ENCODE results near the gene TCF3.

DNA sequence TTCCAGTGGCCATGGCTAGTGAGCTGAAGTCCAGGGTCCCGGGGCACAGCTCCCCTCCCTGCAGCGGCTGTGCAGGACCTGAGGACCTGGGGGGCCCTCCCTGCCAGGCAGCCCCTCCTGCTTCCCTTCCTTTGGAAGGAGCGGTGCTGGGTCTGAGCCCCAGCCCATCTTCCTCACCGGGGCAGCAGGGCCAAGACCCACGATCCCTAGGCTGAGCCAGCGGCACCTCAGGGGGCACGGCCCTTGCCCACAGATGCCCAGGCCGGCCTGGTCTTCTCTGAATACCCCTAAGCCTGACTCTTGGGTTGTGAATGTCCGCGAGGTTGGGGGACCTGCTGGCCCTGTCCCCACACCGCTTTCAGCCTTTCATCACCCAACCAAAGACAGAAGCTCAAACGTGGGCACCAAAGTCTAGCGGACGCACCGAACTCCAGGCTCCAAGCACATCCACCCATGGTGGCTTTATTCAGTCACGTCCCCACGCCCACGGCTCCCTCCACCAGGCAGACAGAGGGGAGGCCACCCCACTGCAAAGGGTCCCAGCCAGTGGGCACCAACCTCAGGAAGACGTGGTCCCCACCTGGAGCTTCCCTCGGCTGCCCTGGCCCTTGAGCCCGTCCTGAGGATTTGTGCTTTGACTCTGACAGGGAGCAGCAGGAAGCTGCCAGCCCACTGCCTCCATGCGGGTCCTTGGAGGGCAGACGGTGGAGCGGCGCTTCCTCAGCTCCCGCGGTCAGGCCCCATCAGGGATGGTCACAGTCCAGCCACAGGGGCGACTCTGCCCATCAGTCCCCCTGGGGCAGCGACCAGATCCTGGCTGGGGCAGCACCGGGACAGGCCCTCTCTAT lies 75.9 kb downstream of the TCF3 start:
- no peak for TF ChIP-seq TCF12 (IDR thresholded peaks at IDR 0.05; ENCODE audit: low read depth)
- no peak for TF ChIP-seq FOXM1 (IDR thresholded peaks at IDR 0.05; ENCODE audit: borderline replicate concordance, low read depth)
- TF ChIP-seq, protein P1, sequence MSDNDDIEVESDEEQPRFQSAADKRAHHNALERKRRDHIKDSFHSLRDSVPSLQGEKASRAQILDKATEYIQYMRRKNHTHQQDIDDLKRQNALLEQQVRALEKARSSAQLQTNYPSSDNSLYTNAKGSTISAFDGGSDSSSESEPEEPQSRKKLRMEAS (IDR thresholded peaks at IDR 0.05): no peak
- no peak for TF ChIP-seq EP300 (IDR thresholded peaks at IDR 0.05; ENCODE audit: borderline replicate concordance)
- no peak for TF ChIP-seq TAF1 (IDR thresholded peaks at IDR 0.05; ENCODE audit: low read depth)
- no peak for TF ChIP-seq RAD21 (IDR thresholded peaks at IDR 0.05; ENCODE audit: low read depth)

Measured in Ishikawa (cell line).